HCT116 (cell line): ENCODE data around the gene SHISA4. TPM values are rescaled to one million over a fixed set of nuclear protein-coding genes. Genes with fewer than 3 reads are reported as not detected.
A peak's percentile ranks its signal among the peaks of the same experiment; 100 is the strongest.
"Not testable (repeated sequence)": the region's sequence is repeated elsewhere in the genome, so short reads cannot be mapped to it uniquely, and the experiment has no call there.

Experiments
- ATAC-seq: fragments of 200-7000 bp; cut with Tn5 transposase; 2 replicates; pipeline ENCODE4 v1.9.1; 2020; ENCODE audit warnings: mild to moderate bottlenecking, moderate library complexity
- Bru-seq: library from RNA; stranded (reverse); fragments of 400-500 nt; gene quantifications from one replicate; lab custom pipeline; 2021; lab: Mats Ljungman, UMichigan
- BruChase-seq, 2 experiments: library from RNA; stranded (reverse); fragments of 400-500 nt; gene quantifications; one replicate each; lab custom pipeline; 2021; lab: Mats Ljungman, UMichigan
- BruUV-seq: library from RNA; stranded (reverse); fragments of 400-500 nt; replicated peaks from 2 replicates; lab custom pipeline; 2021; lab: Mats Ljungman, UMichigan
- CTCF ChIA-PET: fragments of 300-600 bp; sonication (Branson Sonifier 250); formaldehyde crosslinking; loops from one replicate; lab custom pipeline; 2021; ENCODE audit warnings: antibody characterized with exemption; lab: Charles Lee
- POLR2A ChIA-PET: fragments of 300-600, 350-600 bp; sonication (Branson Sonifier 250); formaldehyde crosslinking; loops from one replicate; lab custom pipeline; 2021; ENCODE audit warnings: antibody characterized with exemption; lab: Charles Lee
- RAD21 ChIA-PET, 2 experiments: fragments of 300-600 bp; sonication (Branson Sonifier 250); formaldehyde crosslinking; loops; one replicate each; lab custom pipeline; 2023; ENCODE audit warnings: low total read pairs in 2 of 2; ENCODE audit not compliant: uncharacterized antibody in 2 of 2, unreplicated experiment in 2 of 2, low non-redundant PET in 1 of 2; lab: Charles Lee
- DNase-seq: peaks from one replicate; pipeline ENCODE4 v3.0.0-alpha.2; 2010; ENCODE audit warnings: low read depth, low spot score
- H2AFZ ChIP-seq: fragments of 200-600 bp; shearing (Covaris generic), sonication (generic); 2 replicates; pipeline ENCODE4 v1.6.1; 2017; ENCODE audit warnings: low read depth, mixed run types, mixed read lengths, antibody characterized with exemption, low read length; ENCODE audit not compliant: poor library complexity, severe bottlenecking
- H3K27ac ChIP-seq: 2 replicates; pipeline ENCODE4 v1.5.1; 2012; ENCODE audit warnings: low read depth, low read length
- H3K27me3 ChIP-seq: fragments of 200-600 bp; sonication (generic); 2 replicates; pipeline ENCODE4 v1.6.1; 2016; ENCODE audit warnings: mixed run types, low read length, mixed read lengths; ENCODE audit not compliant: insufficient read depth
- H3K36me3 ChIP-seq, 2 experiments: fragments of 200-500 bp in 1 of 2; fragments of 200-600 bp in 1 of 2; sonication (Bioruptor generic) in 1 of 2; sonication (generic) in 1 of 2; 2 replicates each; pipeline versions ENCODE4 v1.5.1 to v1.6.1; 2014 to 2016; ENCODE audit warnings: low read length in 2 of 2, inconsistent platforms in 1 of 2, mixed read lengths in 1 of 2, mixed run types in 1 of 2; ENCODE audit not compliant: insufficient read depth in 2 of 2, control insufficient read depth in 1 of 2
- H3K4me1 ChIP-seq, 2 experiments: fragments of 200-600 bp in 1 of 2; sonication (generic) in 1 of 2; 2 replicates each; pipeline versions ENCODE4 v1.5.1 to v1.6.1; 2012 to 2017; ENCODE audit warnings: low read length in 2 of 2, inconsistent platforms in 1 of 2, mild to moderate bottlenecking in 1 of 2, mixed read lengths in 1 of 2, mixed run types in 1 of 2, moderate library complexity in 1 of 2; ENCODE audit not compliant: insufficient read depth in 2 of 2, control insufficient read depth in 1 of 2
- H3K4me2 ChIP-seq: fragments of 200-600 bp; sonication (generic); 2 replicates; pipeline ENCODE4 v1.6.1; 2017; ENCODE audit warnings: mixed run types, low read length, mixed read lengths
- H3K4me3 ChIP-seq, 2 experiments: fragments of 200-600 bp in 1 of 2; sonication (generic) in 1 of 2; replicated peaks in 1 of 2; 2 replicates each; pipeline ENCODE4 v1.5.1; 2011 to 2016; ENCODE audit warnings: low read length in 2 of 2, control low read depth in 1 of 2, low read depth in 1 of 2, mild to moderate bottlenecking in 1 of 2, mixed read lengths in 1 of 2, mixed run types in 1 of 2
- H3K79me2 ChIP-seq: fragments of 200-600 bp; sonication (generic); 2 replicates; pipeline ENCODE4 v1.6.1; 2017; ENCODE audit warnings: mild to moderate bottlenecking, mixed run types, low read length, moderate library complexity, mixed read lengths; ENCODE audit not compliant: insufficient read depth
- H3K9ac ChIP-seq: fragments of 200-600 bp; sonication (generic); 2 replicates; pipeline ENCODE4 v1.6.1; 2016; ENCODE audit warnings: low read length, mixed read lengths
- H3K9me2 ChIP-seq: fragments of 200-600 bp; sonication (generic), shearing (Covaris generic); 2 replicates; pipeline ENCODE4 v1.6.1; 2017; ENCODE audit warnings: mixed run types, mild to moderate bottlenecking, moderate library complexity; ENCODE audit not compliant: insufficient read depth
- H3K9me3 ChIP-seq, 2 experiments: fragments of 200-500 bp in 1 of 2; fragments of 200-600 bp in 1 of 2; sonication (Bioruptor generic) in 1 of 2; sonication (generic) in 1 of 2; 2 replicates each; pipeline ENCODE4 v1.6.1; 2014 to 2017; ENCODE audit warnings: low read length in 2 of 2, mixed read lengths in 2 of 2, inconsistent platforms in 1 of 2, low read depth in 1 of 2, mild to moderate bottlenecking in 1 of 2, mixed run types in 1 of 2, moderate library complexity in 1 of 2; ENCODE audit not compliant: control insufficient read depth in 1 of 2, insufficient read depth in 1 of 2
- H4K20me1 ChIP-seq: fragments of 200-600 bp; sonication (generic), shearing (Covaris generic); 2 replicates; pipeline ENCODE4 v1.6.1; 2017; ENCODE audit warnings: mixed run types, mild to moderate bottlenecking, moderate library complexity; ENCODE audit not compliant: insufficient read depth
- ELF1 ChIP-seq: IDR thresholded peaks from 2 replicates; pipeline ENCODE4 v1.6.1; 2012; ENCODE audit warnings: low read depth, borderline replicate concordance
- EZH2phosphoT487 ChIP-seq: fragments of 200-600 bp; IDR thresholded peaks from 2 replicates; pipeline ENCODE4 v1.6.1; 2018; ENCODE audit warnings: antibody characterized with exemption, borderline replicate concordance
- JUND ChIP-seq: IDR thresholded peaks from 2 replicates; pipeline ENCODE4 v1.6.1; 2012
- POLR2A ChIP-seq: IDR thresholded peaks from 2 replicates; pipeline ENCODE4 v1.7.0; 2011; ENCODE audit warnings: borderline replicate concordance; ENCODE audit not compliant: insufficient read depth, insufficient read length; ENCODE audit errors: extremely low read depth
- POLR2AphosphoS5 ChIP-seq: IDR thresholded peaks from 2 replicates; pipeline ENCODE4 v1.6.1; 2011; ENCODE audit warnings: mild to moderate bottlenecking, low read depth, low read length, moderate library complexity
- SP1 ChIP-seq: IDR thresholded peaks from 2 replicates; pipeline ENCODE4 v1.6.1; 2012; ENCODE audit warnings: low read depth
- TCF7L2 ChIP-seq: IDR thresholded peaks from 2 replicates; pipeline ENCODE4 v1.7.0; 2011; ENCODE audit warnings: borderline replicate concordance, inconsistent platforms; ENCODE audit not compliant: insufficient read depth, insufficient read length; ENCODE audit errors: extremely low read depth
- YY1 ChIP-seq: IDR thresholded peaks from 2 replicates; pipeline ENCODE4 v1.6.1; 2011; ENCODE audit warnings: low read length, low read depth, moderate library complexity, mild to moderate bottlenecking; ENCODE audit not compliant: insufficient replicate concordance; ENCODE audit errors: extremely low read depth
- ZFX ChIP-seq: fragments of 450-650 bp; IDR thresholded peaks from 2 replicates; pipeline ENCODE4 v1.6.1; 2017
- ZNF274 ChIP-seq: fragments of 200-500 bp; sonication (Bioruptor generic); IDR thresholded peaks from 2 replicates; pipeline ENCODE4 v1.6.1; 2014; ENCODE audit warnings: mild to moderate bottlenecking, low read depth, low read length, inconsistent platforms
- intact Hi-C: fragments of 100-400 bp; cut with micrococcal nuclease; formaldehyde crosslinking; loops from 2 replicates; pipeline ENCODE4 v1.10.0; 2022
- long read RNA-seq: library from polyadenylated mRNA; unstranded; transcript quantifications from one replicate; pipeline ENCODE4 v2.0.0, GENCODE V29; 2021; ENCODE audit not compliant: unreplicated experiment
- polyA plus RNA-seq: library from polyadenylated mRNA; unstranded; fragments of >200 nt; gene quantifications from 2 replicates; pipeline ENCODE4 v1.2.1, GENCODE V29; 2012; ENCODE audit warnings: missing spikeins
- total RNA-seq: library from RNA; stranded (reverse); gene quantifications from one replicate; pipeline ENCODE4 v1.2.1, GENCODE V29; 2021; ENCODE audit not compliant: unreplicated experiment
- TF ChIP-seq, protein P1 (sequence below), 3 experiments: fragments of 200-600 bp in 1 of 3; sonication (generic) in 1 of 3; IDR thresholded peaks in 2 of 3; conservative IDR thresholded peaks in 1 of 3; 2 replicates each; pipeline ENCODE4 v1.5.1; 2012 to 2017; ENCODE audit warnings: low read depth in 2 of 3, low read length in 2 of 3, antibody characterized with exemption in 1 of 3, borderline replicate concordance in 1 of 3, control low read depth in 1 of 3, mild to moderate bottlenecking in 1 of 3, mixed read lengths in 1 of 3, mixed run types in 1 of 3, moderate library complexity in 1 of 3; ENCODE audit not compliant: insufficient read depth in 1 of 3
- TF ChIP-seq, protein P2 (sequence below): IDR thresholded peaks from 2 replicates; pipeline ENCODE4 v1.6.1; 2011; ENCODE audit warnings: mild to moderate bottlenecking, low read length, moderate library complexity; ENCODE audit not compliant: insufficient replicate concordance; ENCODE audit errors: extremely low read depth

Gene SHISA4, protein sequence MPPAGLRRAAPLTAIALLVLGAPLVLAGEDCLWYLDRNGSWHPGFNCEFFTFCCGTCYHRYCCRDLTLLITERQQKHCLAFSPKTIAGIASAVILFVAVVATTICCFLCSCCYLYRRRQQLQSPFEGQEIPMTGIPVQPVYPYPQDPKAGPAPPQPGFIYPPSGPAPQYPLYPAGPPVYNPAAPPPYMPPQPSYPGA
- total RNA-seq (15.2 TPM), Bru-seq, nascent RNA (percentile 49 among the genes with signal in this experiment), BruChase-seq, experiment 1, labeled RNA remaining after a 6-hour chase (percentile 66 among the genes with signal in this experiment), BruChase-seq, experiment 2, labeled RNA remaining after a 2-hour chase (percentile 45 among the genes with signal in this experiment)
- 23.0 and 23.2 TPM in 2 replicates for polyA plus RNA-seq
- long read RNA-seq, transcript SHISA4-201 (5 exons, 1,341 nt), result major isoform, 14 of 25 reads
- long read RNA-seq, partial matches to known transcripts, result 5 of 25 reads
- long read RNA-seq, other reads (novel, unspliced or antisense), result 5 of 25 reads

DNA sequence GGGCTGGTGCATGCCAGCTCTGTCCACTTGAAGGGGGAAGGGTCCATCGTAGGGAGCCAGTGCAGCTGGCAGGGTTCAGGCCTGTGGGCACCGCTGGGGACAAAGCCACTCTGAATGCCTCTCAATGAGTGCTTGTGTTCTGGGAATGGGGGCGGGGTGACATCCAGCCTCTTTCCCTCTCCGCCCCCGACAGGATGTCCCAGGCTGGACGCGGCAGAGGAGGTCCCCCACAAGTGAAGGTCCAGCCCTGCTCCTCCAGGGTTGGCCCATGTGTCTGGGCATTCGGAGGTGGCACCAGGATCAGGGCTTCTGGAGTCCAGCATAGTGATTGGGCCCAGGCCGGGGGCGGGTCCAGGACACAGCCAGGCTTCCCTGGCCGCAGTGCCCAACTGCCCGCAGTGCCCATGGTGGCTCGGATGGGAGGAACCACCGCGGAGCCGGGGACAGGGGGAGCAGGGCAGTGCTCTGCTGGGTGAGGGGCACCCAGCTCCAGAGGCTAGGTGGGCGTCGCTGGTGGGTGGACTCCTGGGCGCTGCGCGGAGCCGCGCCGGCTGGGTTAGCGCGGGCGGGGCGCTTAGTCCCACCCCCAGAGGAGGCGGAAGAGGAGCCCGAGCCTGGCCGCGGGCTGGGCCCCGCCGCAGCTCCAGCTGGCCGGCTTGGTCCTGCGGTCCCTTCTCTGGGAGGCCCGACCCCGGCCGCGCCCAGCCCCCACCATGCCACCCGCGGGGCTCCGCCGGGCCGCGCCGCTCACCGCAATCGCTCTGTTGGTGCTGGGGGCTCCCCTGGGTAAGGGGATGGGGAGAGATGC is at the start of gene SHISA4:
Gene SHISA4, plus strand, starts transcription at position 617 of the 808 bp plus-strand sequence. Its CDS starts 97 bp downstream, at position 714.
- no peaks in the 10 kb centered on the region for H3K27me3 ChIP-seq
- intact Hi-C loops, result loop anchor here (5.0 kb wide), 1 partner anchor 234 kb away; the partner anchor contains the start of gene GPR37L1
- H3K9ac ChIP-seq, result peak within 1 kb of the TSS; percentile 64
- no peaks in the 10 kb centered on the region for H3K9me2 ChIP-seq
- H3K79me2 ChIP-seq, result no peaks in the 10 kb centered on the region
- peak within 1 kb of the TSS; percentile 63 to 71 for H3K4me3 ChIP-seq
- peak; percentile 51 for DNase-seq
- BruUV-seq, result no TSS peak
- peak within 1 kb of the TSS; percentile 67 for H2AFZ ChIP-seq
- POLR2A ChIA-PET, result interaction anchor here (0.6 kb wide), 1 partner anchor 35 kb away, joined by 4 read pairs; no protein-coding TSS in a partner anchor
- RAD21 ChIA-PET, result no interaction called here
- TF ChIP-seq POLR2AphosphoS5 (peak; percentile 84), TCF7L2 (no peak), ZFX (0 out of 2 replicates have a peak, but pooled peaks have one; percentile 29), JUND (no peak), EZH2phosphoT487 (no peak), ELF1 (no peak), POLR2A (peak; percentile 47), YY1 (no peak), SP1 (no peak), ZNF274 (no peak)
- TF ChIP-seq, protein P1, sequence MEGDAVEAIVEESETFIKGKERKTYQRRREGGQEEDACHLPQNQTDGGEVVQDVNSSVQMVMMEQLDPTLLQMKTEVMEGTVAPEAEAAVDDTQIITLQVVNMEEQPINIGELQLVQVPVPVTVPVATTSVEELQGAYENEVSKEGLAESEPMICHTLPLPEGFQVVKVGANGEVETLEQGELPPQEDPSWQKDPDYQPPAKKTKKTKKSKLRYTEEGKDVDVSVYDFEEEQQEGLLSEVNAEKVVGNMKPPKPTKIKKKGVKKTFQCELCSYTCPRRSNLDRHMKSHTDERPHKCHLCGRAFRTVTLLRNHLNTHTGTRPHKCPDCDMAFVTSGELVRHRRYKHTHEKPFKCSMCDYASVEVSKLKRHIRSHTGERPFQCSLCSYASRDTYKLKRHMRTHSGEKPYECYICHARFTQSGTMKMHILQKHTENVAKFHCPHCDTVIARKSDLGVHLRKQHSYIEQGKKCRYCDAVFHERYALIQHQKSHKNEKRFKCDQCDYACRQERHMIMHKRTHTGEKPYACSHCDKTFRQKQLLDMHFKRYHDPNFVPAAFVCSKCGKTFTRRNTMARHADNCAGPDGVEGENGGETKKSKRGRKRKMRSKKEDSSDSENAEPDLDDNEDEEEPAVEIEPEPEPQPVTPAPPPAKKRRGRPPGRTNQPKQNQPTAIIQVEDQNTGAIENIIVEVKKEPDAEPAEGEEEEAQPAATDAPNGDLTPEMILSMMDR (IDR thresholded peaks at IDR 0.05 in 2 of 3, conservative IDR thresholded peaks at IDR 0.05 in 1 of 3; ENCODE audit: borderline replicate concordance in 1 of 3, insufficient read depth in 1 of 3, low read depth in 2 of 3, low read length in 2 of 3), result no peak
- TF ChIP-seq, protein P2, sequence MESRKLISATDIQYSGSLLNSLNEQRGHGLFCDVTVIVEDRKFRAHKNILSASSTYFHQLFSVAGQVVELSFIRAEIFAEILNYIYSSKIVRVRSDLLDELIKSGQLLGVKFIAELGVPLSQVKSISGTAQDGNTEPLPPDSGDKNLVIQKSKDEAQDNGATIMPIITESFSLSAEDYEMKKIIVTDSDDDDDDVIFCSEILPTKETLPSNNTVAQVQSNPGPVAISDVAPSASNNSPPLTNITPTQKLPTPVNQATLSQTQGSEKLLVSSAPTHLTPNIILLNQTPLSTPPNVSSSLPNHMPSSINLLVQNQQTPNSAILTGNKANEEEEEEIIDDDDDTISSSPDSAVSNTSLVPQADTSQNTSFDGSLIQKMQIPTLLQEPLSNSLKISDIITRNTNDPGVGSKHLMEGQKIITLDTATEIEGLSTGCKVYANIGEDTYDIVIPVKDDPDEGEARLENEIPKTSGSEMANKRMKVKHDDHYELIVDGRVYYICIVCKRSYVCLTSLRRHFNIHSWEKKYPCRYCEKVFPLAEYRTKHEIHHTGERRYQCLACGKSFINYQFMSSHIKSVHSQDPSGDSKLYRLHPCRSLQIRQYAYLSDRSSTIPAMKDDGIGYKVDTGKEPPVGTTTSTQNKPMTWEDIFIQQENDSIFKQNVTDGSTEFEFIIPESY, result no peak
- no peaks in the 10 kb centered on the region for H4K20me1 ChIP-seq
- H3K27ac ChIP-seq, result peak within 1 kb of the TSS; percentile 47; the same call in 1 of the 2 replicates
- H3K9me3 ChIP-seq, result no peaks in the 10 kb centered on the region
- no peaks in the 10 kb centered on the region for H3K36me3 ChIP-seq
- peaks cover 36 to 47% of the 10 kb centered on the region in 2 experiments for H3K4me1 ChIP-seq
- H3K4me2 ChIP-seq, result peak within 1 kb of the TSS; percentile 98
- CTCF ChIA-PET, result no interaction called here
- peak; percentile 87 for ATAC-seq

DNA sequence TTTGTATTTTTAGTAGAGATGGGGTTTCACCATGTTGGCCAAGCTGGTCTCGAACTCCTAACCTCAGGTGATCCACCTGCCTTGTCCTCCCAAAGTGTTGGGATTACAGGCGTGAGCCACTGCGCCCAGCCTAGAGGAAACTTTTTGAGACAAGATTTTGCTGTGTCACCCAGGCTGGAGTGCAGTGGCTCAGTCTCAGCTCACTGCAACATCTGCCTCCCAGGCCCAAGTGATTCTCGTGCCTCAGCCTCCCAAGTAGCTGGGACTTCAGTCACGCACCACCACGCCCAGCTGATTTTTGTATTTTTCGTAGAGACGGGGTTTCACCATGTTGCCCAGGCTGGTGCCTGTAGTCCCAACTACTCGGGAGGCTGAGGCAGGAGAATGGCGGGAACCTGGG is 49.6 kb upstream of the SHISA4 start:
- DNase-seq, H3K4me1 ChIP-seq, H3K4me2 ChIP-seq, RAD21 ChIA-PET, H2AFZ ChIP-seq, H3K9ac ChIP-seq, H3K27me3 ChIP-seq, H3K9me2 ChIP-seq, BruUV-seq, CTCF ChIA-PET, H3K27ac ChIP-seq, H3K4me3 ChIP-seq, H3K9me3 ChIP-seq, intact Hi-C loops, H3K36me3 ChIP-seq, ATAC-seq, POLR2A ChIA-PET: not testable (repeated sequence)
- Histone ChIP-seq H4K20me1 (peaks cover 15% of the 10 kb centered on the region), H3K79me2 (peaks cover 100% of the 10 kb centered on the region)
